DND-41 (cell line): ENCODE results near the gene PIGB.
"Not testable (repeated sequence)": the region's sequence is repeated elsewhere in the genome, so short reads cannot be mapped to it uniquely, and the experiment has no call there.

ENCODE experiments used
- ATAC-seq: fragments of 200-7000 bp; cut with Tn5 transposase; 3 replicates; pipeline ENCODE4 v1.9.1; 2021; ENCODE audit warnings: low read depth; ENCODE audit not compliant: insufficient read depth
- DNase-seq: peaks from one replicate; pipeline ENCODE4 v3.0.0-alpha.2; 2020
- H2AFZ ChIP-seq: 2 replicates; pipeline ENCODE4 v1.6.0; 2012; ENCODE audit warnings: low read depth, low read length
- H3K27ac ChIP-seq: 2 replicates; pipeline ENCODE4 v1.5.1; 2012; ENCODE audit warnings: low read length, inconsistent platforms
- H3K27me3 ChIP-seq: fragments of 200-600 bp; sonication (generic); 2 replicates; pipeline ENCODE4 v1.6.0; 2012; ENCODE audit warnings: low read length, mild to moderate bottlenecking, inconsistent platforms; ENCODE audit not compliant: insufficient read depth, poor library complexity
- H3K36me3 ChIP-seq: 2 replicates; pipeline ENCODE4 v1.5.1; 2012; ENCODE audit warnings: low read length, inconsistent platforms; ENCODE audit not compliant: insufficient read depth
- H3K4me1 ChIP-seq: 2 replicates; pipeline ENCODE4 v1.5.1; 2012; ENCODE audit warnings: mild to moderate bottlenecking, low read length; ENCODE audit not compliant: insufficient read depth
- H3K4me2 ChIP-seq: 2 replicates; pipeline ENCODE4 v1.6.0; 2012; ENCODE audit warnings: mild to moderate bottlenecking, moderate library complexity, low read length, inconsistent platforms; ENCODE audit not compliant: insufficient read depth
- H3K4me3 ChIP-seq, 2 experiments: fragments of 200-600 bp in 1 of 2; shearing (Covaris generic) in 1 of 2; 2 replicates each; pipeline ENCODE4 v1.5.1; 2012 to 2016; ENCODE audit warnings: inconsistent platforms in 2 of 2, low read length in 2 of 2, mild to moderate bottlenecking in 2 of 2, low read depth in 1 of 2, moderate library complexity in 1 of 2
- H3K79me2 ChIP-seq: 2 replicates; pipeline ENCODE4 v1.6.0; 2012; ENCODE audit warnings: low read length, inconsistent platforms; ENCODE audit not compliant: insufficient read depth
- H3K9ac ChIP-seq: 2 replicates; pipeline ENCODE4 v1.6.0; 2012; ENCODE audit warnings: low read depth, mild to moderate bottlenecking, inconsistent platforms, low read length, moderate library complexity
- H3K9me3 ChIP-seq: 2 replicates; pipeline ENCODE4 v1.5.1; 2012; ENCODE audit warnings: low read length, moderate library complexity, mild to moderate bottlenecking, inconsistent platforms; ENCODE audit not compliant: insufficient read depth, severe bottlenecking
- H4K20me1 ChIP-seq: 2 replicates; pipeline ENCODE4 v1.6.0; 2012; ENCODE audit warnings: low read length; ENCODE audit not compliant: insufficient read depth
- CTCF ChIP-seq: IDR thresholded peaks from 2 replicates; pipeline ENCODE4 v1.5.1; 2012; ENCODE audit warnings: borderline replicate concordance, low read length, moderate library complexity, mild to moderate bottlenecking; ENCODE audit not compliant: poor library complexity, severe bottlenecking; ENCODE audit errors: extremely low read depth
- EZH2 ChIP-seq: IDR thresholded peaks from 3 replicates; pipeline ENCODE4 v1.6.1; 2012; ENCODE audit warnings: borderline replicate concordance, low read depth, mild to moderate bottlenecking, moderate library complexity, low read length, inconsistent platforms; ENCODE audit not compliant: severe bottlenecking

Gene PIGB

GRCh38 chr15:55394694-55395093 lies 75.7 kb downstream of the PIGB start:
- Histone ChIP-seq H4K20me1 (no peaks in the 10 kb centered on the region), H3K4me3 (no peak overlapping the region), H3K9ac (no peak overlapping the region), H3K36me3 (no peaks in the 10 kb centered on the region), H3K27ac (no peak overlapping the region), H3K79me2 (peaks cover 6% of the 10 kb centered on the region; the same call in 1 of the 2 replicates), H2AFZ (no peak overlapping the region), H3K4me2 (no peak overlapping the region), H3K27me3 (no peaks in the 10 kb centered on the region), H3K9me3 (no peaks in the 10 kb centered on the region), H3K4me1 (no peaks in the 10 kb centered on the region)
- ATAC-seq (no peak), DNase-seq (no peak)
- TF ChIP-seq CTCF, result no peak

- H3K4me2 ChIP-seq, result no peak overlapping the region
- no peaks in the 10 kb centered on the region for H4K20me1 ChIP-seq
- H3K79me2 ChIP-seq, result peaks cover 25% of the 10 kb centered on the region; the same call in 1 of the 2 replicates
- no peak overlapping the region for H2AFZ ChIP-seq
- H3K4me1 ChIP-seq, result peaks cover 5% of the 10 kb centered on the region
- ATAC-seq, result no peak
- no peak for TF ChIP-seq EZH2
- no peak for TF ChIP-seq CTCF
- no peaks in the 10 kb centered on the region for H3K9me3 ChIP-seq
- no peak overlapping the region for H3K4me3 ChIP-seq
- H3K36me3 ChIP-seq, result no peaks in the 10 kb centered on the region
- H3K27me3 ChIP-seq, result no peaks in the 10 kb centered on the region
- no peak overlapping the region for H3K27ac ChIP-seq
- DNase-seq, result no peak
- no peak overlapping the region for H3K9ac ChIP-seq
Measured at GRCh38 chr15:55398243-55398642, 79.2 kb downstream of the PIGB start.

- not testable (repeated sequence) for H3K27me3 ChIP-seq, ATAC-seq, H3K36me3 ChIP-seq, H3K4me3 ChIP-seq, H2AFZ ChIP-seq, H4K20me1 ChIP-seq, H3K9me3 ChIP-seq, H3K9ac ChIP-seq, H3K4me2 ChIP-seq, H3K27ac ChIP-seq, DNase-seq
- Histone ChIP-seq H3K4me1 (peaks cover 23% of the 10 kb centered on the region), H3K79me2 (peaks cover 24% of the 10 kb centered on the region; the same call in 1 of the 2 replicates)
Measured at GRCh38 chr15:55400050-55400449, 81.0 kb downstream of the PIGB start.

- Histone ChIP-seq H3K79me2 (peaks cover 33% of the 10 kb centered on the region; the same call in 1 of the 2 replicates), H3K27ac (no peak overlapping the region), H2AFZ (no peak overlapping the region), H3K27me3 (no peaks in the 10 kb centered on the region), H3K4me2 (no peak overlapping the region), H4K20me1 (no peaks in the 10 kb centered on the region), H3K9me3 (no peaks in the 10 kb centered on the region), H3K4me3 (no peak overlapping the region), H3K9ac (no peak overlapping the region), H3K4me1 (peaks cover 41% of the 10 kb centered on the region), H3K36me3 (no peaks in the 10 kb centered on the region)
- DNase-seq (no peak), ATAC-seq (no peak)
- TF ChIP-seq EZH2, result no peak
- TF ChIP-seq CTCF, result no peak
Measured at GRCh38 chr15:55401786-55402246, 82.8 kb downstream of the PIGB start.
